Endometrial microvascular endothelial cells (primary cell): Measurements from ENCODE around the gene FYN. TPM values are rescaled to one million over a fixed set of nuclear protein-coding genes. Genes with fewer than 3 reads are reported as not detected.

Experiments
- in situ Hi-C: cut with HindIII; loops from 2 replicates; pipeline ENCODE4 v1.10.0; 2017; ENCODE audit warnings: low sequenced_read_pairs, low pct_unique_long_range_greater_than_20kb; ENCODE audit errors: inconsistent ontology term
- total RNA-seq: library from RNA; depleted of rRNA; stranded (reverse); fragments of >200 nt; gene quantifications from one replicate; pipeline ENCODE4 v1.2.3, GENCODE V29; 2015; ENCODE audit errors: inconsistent ontology term

FYN gene
- total RNA-seq, 1 donor from 2014 or later, result 117 TPM

- in situ Hi-C loops, result no loop called here
Observed at GRCh38 chr6:111667931-111668330, 205.3 kb downstream of the FYN start.

- in situ Hi-C loops, result no loop called here
Observed at GRCh38 chr6:111666847-111667246, 206.4 kb downstream of the FYN start.

- in situ Hi-C loops, result no loop called here
Observed at GRCh38 chr6:111664565-111665030, 208.7 kb downstream of the FYN start.

- in situ Hi-C loops, result no loop called here
Observed at GRCh38 chr6:111663692-111664564, 209.3 kb downstream of the FYN start.

GRCh38 chr6:111662794-111663593 lies 210.3 kb downstream of the FYN start:
- in situ Hi-C loops, result no loop called here

- in situ Hi-C loops, result no loop called here
Observed at GRCh38 chr6:111662072-111662793, 211.0 kb downstream of the FYN start.

- in situ Hi-C loops, result no loop called here
Observed at GRCh38 chr6:111661541-111662061, 211.7 kb downstream of the FYN start.

GRCh38 chr6:111660531-111660930 lies 212.7 kb downstream of the FYN start:
- in situ Hi-C loops, result no loop called here

GRCh38 chr6:111658462-111659154 lies 214.6 kb downstream of the FYN start:
- in situ Hi-C loops, result no loop called here

- in situ Hi-C loops, result no loop called here
Observed at GRCh38 chr6:111657146-111657545, 216.1 kb downstream of the FYN start.

GRCh38 chr6:111653979-111654378 lies 219.3 kb downstream of the FYN start:
- in situ Hi-C loops, result no loop called here

GRCh38 chr6:111653434-111653833 lies 219.8 kb downstream of the FYN start:
- in situ Hi-C loops, result no loop called here

GRCh38 chr6:111652156-111652555 lies 221.1 kb downstream of the FYN start:
- in situ Hi-C loops, result no loop called here

- in situ Hi-C loops, result no loop called here
Observed at GRCh38 chr6:111651185-111652034, 221.8 kb downstream of the FYN start.

GRCh38 chr6:111650049-111650448 lies 223.2 kb downstream of the FYN start:
- in situ Hi-C loops, result no loop called here

GRCh38 chr6:111648100-111648499 lies 225.2 kb downstream of the FYN start:
- in situ Hi-C loops, result no loop called here

- in situ Hi-C loops, result no loop called here
Observed at GRCh38 chr6:111646942-111647341, 226.3 kb downstream of the FYN start.

- in situ Hi-C loops, result no loop called here
Observed at GRCh38 chr6:111646034-111646433, 227.2 kb downstream of the FYN start.
